Measurements from ENCODE around the gene KCMF1. TPM values are rescaled to one million over a fixed set of nuclear protein-coding genes. Genes with fewer than 3 reads are reported as not detected.

The KCMF1 gene
- total RNA-seq, 1 experiment from 2014 or later, result 97.8 TPM

DNA sequence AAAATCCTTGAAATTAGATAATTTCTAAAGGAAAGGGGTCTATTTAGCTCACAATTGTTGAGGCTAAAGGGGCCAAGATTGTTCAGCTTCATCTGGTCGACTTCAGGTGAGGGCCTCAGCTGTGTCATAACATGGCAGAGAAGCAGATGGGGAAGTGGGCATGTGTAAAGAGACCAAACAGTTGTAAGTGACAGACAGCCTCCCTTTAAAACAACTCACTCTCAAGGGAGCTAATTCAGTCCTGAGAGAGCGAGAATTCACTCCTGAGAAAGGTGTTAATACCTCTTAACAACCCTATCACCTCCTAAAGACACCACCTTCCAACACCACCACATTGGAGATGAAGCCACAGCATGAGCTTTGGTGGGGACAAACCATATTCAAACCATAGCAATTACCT lies 62.4 kb downstream of the KCMF1 start:
- H3K36me3 ChIP-seq (ENCODE audit: low read depth), result peaks cover 44% of the 10 kb centered on the region; the same call in 1 of the 2 replicates
- ChIA-PET POLR2A (ENCODE audit: unreplicated experiment) (no interaction called here), CTCF (interaction anchor here (0.6 kb wide), 1 partner anchor 182 kb away, joined by 3 read pairs; no protein-coding TSS in a partner anchor)
- no peak for DNase-seq
- TF ChIP-seq, protein P1, sequence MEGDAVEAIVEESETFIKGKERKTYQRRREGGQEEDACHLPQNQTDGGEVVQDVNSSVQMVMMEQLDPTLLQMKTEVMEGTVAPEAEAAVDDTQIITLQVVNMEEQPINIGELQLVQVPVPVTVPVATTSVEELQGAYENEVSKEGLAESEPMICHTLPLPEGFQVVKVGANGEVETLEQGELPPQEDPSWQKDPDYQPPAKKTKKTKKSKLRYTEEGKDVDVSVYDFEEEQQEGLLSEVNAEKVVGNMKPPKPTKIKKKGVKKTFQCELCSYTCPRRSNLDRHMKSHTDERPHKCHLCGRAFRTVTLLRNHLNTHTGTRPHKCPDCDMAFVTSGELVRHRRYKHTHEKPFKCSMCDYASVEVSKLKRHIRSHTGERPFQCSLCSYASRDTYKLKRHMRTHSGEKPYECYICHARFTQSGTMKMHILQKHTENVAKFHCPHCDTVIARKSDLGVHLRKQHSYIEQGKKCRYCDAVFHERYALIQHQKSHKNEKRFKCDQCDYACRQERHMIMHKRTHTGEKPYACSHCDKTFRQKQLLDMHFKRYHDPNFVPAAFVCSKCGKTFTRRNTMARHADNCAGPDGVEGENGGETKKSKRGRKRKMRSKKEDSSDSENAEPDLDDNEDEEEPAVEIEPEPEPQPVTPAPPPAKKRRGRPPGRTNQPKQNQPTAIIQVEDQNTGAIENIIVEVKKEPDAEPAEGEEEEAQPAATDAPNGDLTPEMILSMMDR (conservative IDR thresholded peaks at IDR 0.05), result no peak
- no peak for TF ChIP-seq EZH2 (IDR thresholded peaks at IDR 0.05; ENCODE audit: low read depth)
- H3K4me1 ChIP-seq (replicated peaks; ENCODE audit: insufficient read depth), result no peaks in the 10 kb centered on the region
- H4K20me1 ChIP-seq (ENCODE audit: insufficient read depth), result peaks cover 17% of the 10 kb centered on the region
- peaks cover 22% of the 10 kb centered on the region for H3F3A ChIP-seq (ENCODE audit: insufficient read depth, low read depth)
- no peak overlapping the region for H3K4me2 ChIP-seq
- H3K9me2 ChIP-seq (ENCODE audit: insufficient read depth), result no peaks in the 10 kb centered on the region
- H2AFZ ChIP-seq, result no peak overlapping the region
- peaks cover 38% of the 10 kb centered on the region for H3K79me2 ChIP-seq (ENCODE audit: low read depth)
- no peaks in the 10 kb centered on the region for H3K27me3 ChIP-seq (ENCODE audit: insufficient read depth, low read depth)
- no TSS peak for BruUV-seq (replicated peaks)
- H3K27ac ChIP-seq, result no peak overlapping the region; the same call in 1 of the 2 replicates
- intact Hi-C loops (cut with micrococcal nuclease; ENCODE audit: unreplicated experiment), result no loop called here
- H3K4me3 ChIP-seq, result no peak overlapping the region
- no peaks in the 10 kb centered on the region for H3K9me3 ChIP-seq (ENCODE audit: insufficient read depth, low read depth)

DNA sequence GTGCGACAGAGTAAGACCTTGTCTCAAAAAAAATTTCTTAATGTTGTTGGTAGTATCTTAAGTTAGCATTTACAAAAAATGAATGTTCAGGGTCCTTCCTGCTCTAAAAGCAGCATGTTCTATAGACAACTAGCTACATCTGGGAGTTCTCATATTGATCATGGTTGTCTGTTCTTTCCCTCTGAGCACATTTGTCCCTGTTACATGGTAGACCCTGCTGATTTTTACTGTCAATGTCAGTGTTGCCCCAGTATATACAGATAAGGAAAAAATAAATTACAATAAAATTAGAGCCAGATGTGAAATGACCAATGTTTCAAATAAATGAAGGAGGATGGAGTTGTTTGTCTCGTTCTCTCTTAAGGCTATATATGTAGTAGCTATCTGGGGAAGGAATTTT lies 63.2 kb downstream of the KCMF1 start:
- peaks cover 35% of the 10 kb centered on the region; the same call in 1 of the 2 replicates for H3K79me2 ChIP-seq (ENCODE audit: low read depth)
- CTCF ChIA-PET, result interaction anchor here (0.5 kb wide), 1 partner anchor 1530 kb away, joined by 4 read pairs; no protein-coding TSS in a partner anchor

DNA sequence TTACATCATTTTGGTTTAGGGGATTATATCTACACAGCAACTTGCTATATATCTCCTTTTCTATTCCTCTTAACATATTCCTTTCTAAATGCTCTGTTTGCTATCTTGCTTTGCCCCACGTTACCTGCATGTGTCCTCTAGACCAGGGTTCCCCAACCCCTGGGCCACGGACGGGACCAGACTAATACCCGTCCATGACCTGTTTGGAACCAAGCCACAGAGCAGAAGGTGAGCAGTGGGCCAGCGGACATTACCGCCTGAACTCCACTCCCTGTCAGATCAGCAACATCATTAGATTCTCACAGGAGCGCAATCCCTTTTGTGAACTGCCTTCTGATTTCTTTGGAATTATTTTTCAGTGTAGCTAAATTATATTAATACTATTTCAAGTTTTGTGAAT lies 66.7 kb downstream of the KCMF1 start:
- Histone ChIP-seq H3K9me2 (ENCODE audit: insufficient read depth) (no peaks in the 10 kb centered on the region), H3K27ac (no peak overlapping the region), H3K27me3 (ENCODE audit: insufficient read depth, low read depth) (no peaks in the 10 kb centered on the region), H4K20me1 (ENCODE audit: insufficient read depth) (peaks cover 21% of the 10 kb centered on the region), H3K4me1 (replicated peaks; ENCODE audit: insufficient read depth) (no peaks in the 10 kb centered on the region), H3F3A (ENCODE audit: insufficient read depth, low read depth) (peaks cover 14% of the 10 kb centered on the region), H3K4me2 (no peak overlapping the region), H3K79me2 (ENCODE audit: low read depth) (peaks cover 18% of the 10 kb centered on the region; the same call in 1 of the 2 replicates), H3K9me3 (ENCODE audit: insufficient read depth, low read depth) (no peaks in the 10 kb centered on the region), H2AFZ (no peak overlapping the region), H3K36me3 (ENCODE audit: low read depth) (peaks cover 29% of the 10 kb centered on the region), H3K4me3 (no peak overlapping the region)
- CTCF ChIA-PET, result no interaction called here
- POLR2A ChIA-PET (ENCODE audit: unreplicated experiment), result no interaction called here
- DNase-seq, result no peak
- intact Hi-C loops (cut with micrococcal nuclease; ENCODE audit: unreplicated experiment), result no loop called here
- no TSS peak for BruUV-seq (replicated peaks)
- no peak for TF ChIP-seq EZH2 (IDR thresholded peaks at IDR 0.05; ENCODE audit: low read depth)
- TF ChIP-seq, protein P1 (conservative IDR thresholded peaks at IDR 0.05), result no peak

More for the DNA sequence above, 63.2 kb downstream of the KCMF1 start:
- H3K27ac ChIP-seq, result no peak overlapping the region
- H3K4me2 ChIP-seq, result no peak overlapping the region
- intact Hi-C loops (cut with micrococcal nuclease; ENCODE audit: unreplicated experiment), result no loop called here
- TF ChIP-seq, protein P1 (conservative IDR thresholded peaks at IDR 0.05), result no peak
- TF ChIP-seq EZH2 (IDR thresholded peaks at IDR 0.05; ENCODE audit: low read depth), result no peak
- peaks cover 22% of the 10 kb centered on the region for H3F3A ChIP-seq (ENCODE audit: insufficient read depth, low read depth)
- POLR2A ChIA-PET (ENCODE audit: unreplicated experiment), result interaction anchor here (0.7 kb wide), 1 partner anchor 158 kb away, joined by 9 read pairs; no protein-coding TSS in a partner anchor
- H3K36me3 ChIP-seq (ENCODE audit: low read depth), result peaks cover 44% of the 10 kb centered on the region
- no peak overlapping the region for H2AFZ ChIP-seq
- BruUV-seq (replicated peaks), result no TSS peak
- no peaks in the 10 kb centered on the region for H3K9me2 ChIP-seq (ENCODE audit: insufficient read depth)
- H3K9me3 ChIP-seq (ENCODE audit: insufficient read depth, low read depth), result no peaks in the 10 kb centered on the region
- H3K4me3 ChIP-seq, result no peak overlapping the region
- H4K20me1 ChIP-seq (ENCODE audit: insufficient read depth), result peaks cover 17% of the 10 kb centered on the region
- H3K27me3 ChIP-seq (ENCODE audit: insufficient read depth, low read depth), result no peaks in the 10 kb centered on the region
- H3K4me1 ChIP-seq (replicated peaks; ENCODE audit: insufficient read depth), result no peaks in the 10 kb centered on the region
- no peak for DNase-seq
